H9 (cell line): ENCODE data around the gene UBIAD1. TPM values are rescaled to one million over a fixed set of nuclear protein-coding genes. Genes with fewer than 3 reads are reported as not detected.

Experiments used
- DNase-seq: peaks from one replicate; pipeline ENCODE4 v3.0.0-alpha.2; 2017
- H2AFZ ChIP-seq: one replicate; pipeline ENCODE4 v1.6.1; 2013; ENCODE audit warnings: mild to moderate bottlenecking, low read length, control low read depth, moderate library complexity
- H2AK5ac ChIP-seq: 2 replicates; pipeline ENCODE4 v1.6.1; 2013; ENCODE audit warnings: low read length, control low read depth, mixed read lengths; ENCODE audit not compliant: insufficient read length
- H2BK120ac ChIP-seq: one replicate; pipeline ENCODE4 v1.6.1; 2013; ENCODE audit warnings: low read depth, mild to moderate bottlenecking, low read length, control low read depth, inconsistent platforms; ENCODE audit not compliant: poor library complexity, severe bottlenecking
- H2BK12ac ChIP-seq: 2 replicates; pipeline ENCODE4 v1.6.1; 2013; ENCODE audit warnings: low read length, control low read depth, mixed read lengths, low read depth; ENCODE audit not compliant: insufficient read length
- H2BK15ac ChIP-seq: 2 replicates; pipeline ENCODE4 v1.6.1; 2013; ENCODE audit warnings: low read depth, low read length, control low read depth
- H2BK20ac ChIP-seq: one replicate; pipeline ENCODE4 v1.6.1; 2013; ENCODE audit warnings: low read depth, mild to moderate bottlenecking, low read length, control low read depth, inconsistent platforms; ENCODE audit not compliant: poor library complexity, severe bottlenecking
- H2BK5ac ChIP-seq: 2 replicates; pipeline ENCODE4 v1.6.1; 2013; ENCODE audit warnings: low read length, control low read depth, mixed read lengths; ENCODE audit not compliant: insufficient read length
- H3K14ac ChIP-seq: 2 replicates; pipeline ENCODE4 v1.6.1; 2013; ENCODE audit warnings: low read length, control low read depth; ENCODE audit not compliant: insufficient read depth
- H3K18ac ChIP-seq: 2 replicates; pipeline ENCODE4 v1.6.1; 2013; ENCODE audit warnings: low read depth, mild to moderate bottlenecking, mixed read lengths, low read length, control low read depth; ENCODE audit not compliant: insufficient read length
- H3K23ac ChIP-seq: 2 replicates; pipeline ENCODE4 v1.6.1; 2013; ENCODE audit warnings: low read length, control low read depth, mixed read lengths, low read depth; ENCODE audit not compliant: insufficient read length
- H3K23me2 ChIP-seq: 2 replicates; pipeline ENCODE4 v1.6.1; 2013; ENCODE audit warnings: low read depth, mild to moderate bottlenecking, mixed read lengths, low read length, control low read depth; ENCODE audit not compliant: insufficient read length, poor library complexity, severe bottlenecking
- H3K27ac ChIP-seq: 2 replicates; pipeline ENCODE4 v1.5.1; 2013; ENCODE audit warnings: low read length, control low read depth, mixed read lengths, low read depth; ENCODE audit not compliant: insufficient read length
- H3K27me3 ChIP-seq: 2 replicates; pipeline ENCODE4 v1.6.1; 2013; ENCODE audit warnings: low read length, control low read depth, inconsistent platforms; ENCODE audit not compliant: insufficient read depth
- H3K4ac ChIP-seq: 2 replicates; pipeline ENCODE4 v1.6.1; 2013; ENCODE audit warnings: low read depth, mild to moderate bottlenecking, control low read depth, inconsistent platforms, low read length, moderate library complexity
- H3K4me1 ChIP-seq: 2 replicates; pipeline ENCODE4 v1.6.1; 2013; ENCODE audit warnings: low read length, control low read depth, inconsistent platforms; ENCODE audit not compliant: insufficient read depth
- H3K4me2 ChIP-seq: 2 replicates; pipeline ENCODE4 v1.6.1; 2013; ENCODE audit warnings: low read length, control low read depth, mixed read lengths; ENCODE audit not compliant: insufficient read length, insufficient read depth
- H3K56ac ChIP-seq: 2 replicates; pipeline ENCODE4 v1.6.1; 2013; ENCODE audit warnings: low read depth, mild to moderate bottlenecking, mixed read lengths, low read length, control low read depth; ENCODE audit not compliant: insufficient read length
- H3K79me1 ChIP-seq: 2 replicates; pipeline ENCODE4 v1.6.1; 2013; ENCODE audit warnings: low read depth, mild to moderate bottlenecking, moderate library complexity, low read length, control low read depth, inconsistent platforms; ENCODE audit not compliant: insufficient read depth, poor library complexity, severe bottlenecking
- H3K79me2 ChIP-seq: 2 replicates; pipeline ENCODE4 v1.6.1; 2013; ENCODE audit warnings: low read length, control low read depth, inconsistent platforms; ENCODE audit not compliant: insufficient read depth
- H3K9ac ChIP-seq: 2 replicates; pipeline ENCODE4 v1.6.1; 2013; ENCODE audit warnings: low read length, control low read depth, mixed read lengths; ENCODE audit not compliant: insufficient read length; ENCODE audit errors: extremely low read depth
- H3K9me3 ChIP-seq: one replicate; pipeline ENCODE4 v1.6.1; 2013; ENCODE audit warnings: low read depth, low read length, inconsistent platforms; ENCODE audit not compliant: control insufficient read depth
- H3T11ph ChIP-seq: one replicate; pipeline ENCODE4 v1.6.1; 2013; ENCODE audit warnings: mild to moderate bottlenecking, low read length, control low read depth, inconsistent platforms
- H4K20me1 ChIP-seq: one replicate; pipeline ENCODE4 v1.6.1; 2013; ENCODE audit not compliant: control insufficient read depth, insufficient read length, insufficient read depth
- H4K5ac ChIP-seq: 2 replicates; pipeline ENCODE4 v1.6.1; 2013; ENCODE audit warnings: low read depth, mild to moderate bottlenecking, mixed read lengths, low read length, control low read depth; ENCODE audit not compliant: insufficient read length
- H4K8ac ChIP-seq: replicated peaks from 2 replicates; pipeline ENCODE4 v1.6.1; 2013; ENCODE audit warnings: low read length, control low read depth, mixed read lengths, low read depth; ENCODE audit not compliant: insufficient read length
- H4K91ac ChIP-seq: 2 replicates; pipeline ENCODE4 v1.6.1; 2013; ENCODE audit warnings: low read depth, mild to moderate bottlenecking, moderate library complexity, mixed read lengths, low read length, control low read depth; ENCODE audit not compliant: insufficient read length
- H3K27ac Mint-ChIP-seq, 3 experiments: 2 replicates in 2 of 3; 3 replicates in 1 of 3; pipeline ENCODE4 v1.8.0; 2020 to 2021; ENCODE audit warnings: mixed read lengths in 3 of 3, mild to moderate bottlenecking in 1 of 3, moderate library complexity in 1 of 3
- H3K27me3 Mint-ChIP-seq: 2 replicates; pipeline ENCODE4 v1.8.0; 2021; ENCODE audit warnings: low read depth, mild to moderate bottlenecking, moderate library complexity, mixed read lengths
- H3K36me3 Mint-ChIP-seq, 3 experiments: 2 replicates in 2 of 3; 3 replicates in 1 of 3; pipeline ENCODE4 v1.8.0; 2020 to 2021; ENCODE audit warnings: low read depth in 3 of 3, mixed read lengths in 3 of 3; ENCODE audit not compliant: insufficient read depth in 1 of 3
- H3K4me1 Mint-ChIP-seq, 2 experiments: 2 replicates each; pipeline ENCODE4 v1.8.0; 2020; ENCODE audit warnings: mixed read lengths in 2 of 2
- H3K4me3 Mint-ChIP-seq, 2 experiments: 2 replicates in 1 of 2; 3 replicates in 1 of 2; pipeline ENCODE4 v1.8.0; 2020 to 2021; ENCODE audit warnings: mild to moderate bottlenecking in 2 of 2, mixed read lengths in 2 of 2, moderate library complexity in 1 of 2
- H3K9me3 Mint-ChIP-seq, 2 experiments: 2 replicates in 1 of 2; 3 replicates in 1 of 2; pipeline ENCODE4 v1.8.0; 2020; ENCODE audit warnings: mild to moderate bottlenecking in 2 of 2, mixed read lengths in 2 of 2, moderate library complexity in 1 of 2
- CTCF ChIP-seq: fragments of 200-600 bp; sonication (generic); conservative IDR thresholded peaks from 3 replicates; pipeline ENCODE4 v1.8.0; 2021; ENCODE audit warnings: antibody characterized with exemption, mild to moderate bottlenecking
- WGBS: extraction: QIAGEN DNeasy Blood & Tissue Kit; methylation state at CpG from one replicate; pipeline ENCODE4 v1.1.7; 2013; ENCODE audit warnings: missing lambda C conversion rate, low lambda C conversion rate, mixed read lengths; ENCODE audit not compliant: insufficient read length; ENCODE audit errors: extremely low coverage; 5-methylcytosine and 5-hydroxymethylcytosine counted together
- total RNA-seq: library from RNA; stranded (reverse); gene quantifications from 2 replicates; pipeline ENCODE4 v1.2.1, GENCODE V29; 2021

The UBIAD1 gene
- total RNA-seq, 1 experiment from 2014 or later = 30.2 TPM

GRCh38 chr1:11273595-11274234 lies 717 bp downstream of the UBIAD1 start:
- H3K23me2 ChIP-seq = peaks cover 7% of the 10 kb centered on the region
- no peak overlapping the region for H3K4ac ChIP-seq
- H3K56ac ChIP-seq = no peak overlapping the region
- no peak overlapping the region for H2AK5ac ChIP-seq
- H3K9me3 ChIP-seq = no peaks in the 10 kb centered on the region
- Mint-ChIP-seq H3K4me3 (peak overlapping the region; percentile 88 to 98), H3K36me3 (peaks cover 7 to 24% (median 17%) of the 10 kb centered on the region in 3 experiments), H3K27ac (peak overlapping the region; percentile 42 to 96 (median 92); a peak in 4 of 7 replicates), H3K27me3 (no peaks in the 10 kb centered on the region), H3K9me3 (no peaks in the 10 kb centered on the region), H3K4me1 (peaks cover 18 to 20% of the 10 kb centered on the region in 2 experiments)
- peaks cover 7% of the 10 kb centered on the region; the same call in 1 of the 2 replicates for H3K79me2 ChIP-seq
- no peak overlapping the region for H3K27ac ChIP-seq
- no peak overlapping the region for H3K18ac ChIP-seq
- H2AFZ ChIP-seq = no peak overlapping the region
- no peak for TF ChIP-seq CTCF
- no peak overlapping the region for H4K5ac ChIP-seq
- no peak overlapping the region for H2BK15ac ChIP-seq
- H3K79me1 ChIP-seq = no peaks in the 10 kb centered on the region
- no peaks in the 10 kb centered on the region for H3K27me3 ChIP-seq
- H4K91ac ChIP-seq = no peak overlapping the region
- no peak overlapping the region for H2BK20ac ChIP-seq
- peak; percentile 29 for DNase-seq
- H3K14ac ChIP-seq = no peak overlapping the region
- no peak overlapping the region for H4K8ac ChIP-seq
- H2BK120ac ChIP-seq = no peak overlapping the region
- H3K9ac ChIP-seq = peak overlapping the region; percentile 77
- no peak overlapping the region for H3T11ph ChIP-seq
- no peak overlapping the region for H3K23ac ChIP-seq
- H4K20me1 ChIP-seq = no peaks in the 10 kb centered on the region
- no peak overlapping the region for H2BK5ac ChIP-seq
- H2BK12ac ChIP-seq = no peak overlapping the region
- peak overlapping the region; percentile 85 for H3K4me2 ChIP-seq
- WGBS = no CpG with 5 or more reads among the region's 22 CpGs
- peaks cover 2% of the 10 kb centered on the region; the same call in 1 of the 2 replicates for H3K4me1 ChIP-seq
